Testis (tissue), 3 donors: ENCODE results near the gene CASP3. TPM values are rescaled to one million over a fixed set of nuclear protein-coding genes. Genes with fewer than 3 reads are reported as not detected.

Source experiments
- DNase-seq: peaks from one replicate; pipeline ENCODE4 v3.0.0-alpha.2; 2019
- H3K27ac ChIP-seq, 2 donors: fragments of 200-600 bp; sonication (generic); one replicate each; pipeline ENCODE4 v1.5.1; 2019
- H3K27me3 ChIP-seq: fragments of 200-600 bp; sonication (generic); one replicate; pipeline ENCODE4 v1.5.1; 2019
- H3K36me3 ChIP-seq: fragments of 200-600 bp; sonication (generic); one replicate; pipeline ENCODE4 v1.5.1; 2017; ENCODE audit warnings: low read depth; ENCODE audit errors: missing control alignments
- H3K4me1 ChIP-seq: fragments of 200-600 bp; sonication (generic); one replicate; pipeline ENCODE4 v1.5.1; 2019
- H3K4me3 ChIP-seq, 2 donors: fragments of 200-600 bp; sonication (generic); one replicate each; pipeline ENCODE4 v1.5.1; 2017 to 2019
- H3K9me3 ChIP-seq: fragments of 200-600 bp; sonication (generic); one replicate; pipeline ENCODE4 v1.5.1; 2017
- POLR2A ChIP-seq: fragments of 450-650 bp; IDR thresholded peaks from one replicate; pipeline ENCODE4 v1.6.1; 2017; ENCODE audit warnings: antibody characterized with exemption, mild to moderate bottlenecking, moderate library complexity
- WGBS, 2 donors: methylation state at CpG; one replicate each; pipeline ENCODE4 v1.1.5; 2018; 5-methylcytosine and 5-hydroxymethylcytosine counted together
- intact Hi-C: fragments of 100-400 bp; cut with DNase I; formaldehyde crosslinking; loops from one replicate; pipeline ENCODE4 v1.15.1; 2023; ENCODE audit warnings: low total_unique reads
- polyA plus RNA-seq: library from polyadenylated mRNA; stranded (reverse); fragments of 350-450 nt; fragmentation: Illumina TruSeq; extraction: RNeasy Lipid Tissue Mini Kit (QIAGEN cat#74804); gene quantifications from one replicate; pipeline ENCODE4 v1.2.3, GENCODE V29; 2014; ENCODE audit warnings: low read depth, low replicate concordance; ENCODE audit not compliant: insufficient read depth
- total RNA-seq, 2 donors: library from RNA; depleted of rRNA; stranded (reverse); fragments of >200 nt; gene quantifications; one replicate each; pipeline ENCODE4 v1.2.3, GENCODE V29; 2016
- TF ChIP-seq, protein P1 (sequence below), 3 experiments: fragments of 450-650 bp in 2 of 3; fragments of 200-600 bp in 1 of 3; sonication (generic) in 1 of 3; IDR thresholded peaks; one replicate each; pipeline ENCODE4 v1.5.1; 2016 to 2019; ENCODE audit warnings: antibody characterized with exemption in 3 of 3, mild to moderate bottlenecking in 2 of 3, moderate library complexity in 1 of 3

CASP3 gene
- total and polyA plus RNA-seq, 3 donors from 2014 or later, result 12.0 to 20.2 (median 12.3) TPM

- Histone ChIP-seq H3K9me3 (no peaks in the 10 kb centered on the region), H3K27ac (no peak overlapping the region), H3K4me3 (no peak overlapping the region), H3K27me3 (no peaks in the 10 kb centered on the region), H3K36me3 (no peaks in the 10 kb centered on the region), H3K4me1 (no peaks in the 10 kb centered on the region)
- no peak for DNase-seq
- intact Hi-C loops, result no loop called here
- TF ChIP-seq, protein P1, sequence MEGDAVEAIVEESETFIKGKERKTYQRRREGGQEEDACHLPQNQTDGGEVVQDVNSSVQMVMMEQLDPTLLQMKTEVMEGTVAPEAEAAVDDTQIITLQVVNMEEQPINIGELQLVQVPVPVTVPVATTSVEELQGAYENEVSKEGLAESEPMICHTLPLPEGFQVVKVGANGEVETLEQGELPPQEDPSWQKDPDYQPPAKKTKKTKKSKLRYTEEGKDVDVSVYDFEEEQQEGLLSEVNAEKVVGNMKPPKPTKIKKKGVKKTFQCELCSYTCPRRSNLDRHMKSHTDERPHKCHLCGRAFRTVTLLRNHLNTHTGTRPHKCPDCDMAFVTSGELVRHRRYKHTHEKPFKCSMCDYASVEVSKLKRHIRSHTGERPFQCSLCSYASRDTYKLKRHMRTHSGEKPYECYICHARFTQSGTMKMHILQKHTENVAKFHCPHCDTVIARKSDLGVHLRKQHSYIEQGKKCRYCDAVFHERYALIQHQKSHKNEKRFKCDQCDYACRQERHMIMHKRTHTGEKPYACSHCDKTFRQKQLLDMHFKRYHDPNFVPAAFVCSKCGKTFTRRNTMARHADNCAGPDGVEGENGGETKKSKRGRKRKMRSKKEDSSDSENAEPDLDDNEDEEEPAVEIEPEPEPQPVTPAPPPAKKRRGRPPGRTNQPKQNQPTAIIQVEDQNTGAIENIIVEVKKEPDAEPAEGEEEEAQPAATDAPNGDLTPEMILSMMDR (IDR thresholded peaks at IDR 0.05), result no peak
- no peak for TF ChIP-seq POLR2A
- 69 to 72% methylated on average over 7 of the region's 7 CpGs for WGBS, 2 donors
Observed at GRCh38 chr4:184599492-184600135, 49.6 kb downstream of the CASP3 start.

DNA sequence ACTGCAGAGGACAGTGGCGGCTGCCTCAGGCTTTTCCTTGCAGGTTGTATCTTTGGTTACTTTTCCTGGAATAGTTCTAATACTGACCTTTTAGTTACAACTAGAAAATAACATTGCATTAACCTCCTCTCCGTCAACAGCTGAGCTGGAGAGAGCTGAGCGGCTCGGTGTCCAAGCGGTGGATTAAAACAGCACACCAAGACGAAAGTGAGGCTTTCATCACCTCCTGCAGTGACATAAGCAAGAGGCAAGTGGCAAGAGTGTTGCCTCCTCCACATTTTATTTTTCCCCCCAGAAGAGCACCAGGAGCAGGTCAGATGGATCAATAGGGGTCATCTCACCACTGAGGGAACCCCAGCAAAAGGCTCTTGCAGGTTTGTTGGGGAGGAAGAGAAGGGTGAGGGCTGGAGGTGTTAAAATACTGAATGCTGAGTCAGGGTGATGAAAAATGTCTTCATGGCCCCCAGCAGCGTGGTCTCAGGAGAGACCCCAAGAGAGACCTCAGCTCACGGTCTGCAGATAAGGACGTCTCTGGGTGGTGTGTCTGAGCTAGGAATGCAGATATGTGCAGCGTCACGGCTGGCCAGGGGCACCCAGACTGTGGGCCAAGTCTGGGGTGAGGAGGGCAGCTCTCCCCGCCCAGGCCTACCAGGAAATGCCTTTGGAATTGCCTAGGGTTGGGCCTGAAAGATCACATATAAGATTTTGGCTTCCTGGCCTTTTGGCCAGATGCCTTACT, 50.3 kb downstream of the CASP3 start:
- 77 to 85% methylated on average over 11 to 12 of the region's 12 CpGs for WGBS, 2 donors
- H3K4me1 ChIP-seq, result no peaks in the 10 kb centered on the region
- H3K27ac ChIP-seq, result no peak overlapping the region
- H3K27me3 ChIP-seq, result no peaks in the 10 kb centered on the region
- intact Hi-C loops, result no loop called here
- DNase-seq, result no peak
- H3K9me3 ChIP-seq, result no peaks in the 10 kb centered on the region
- TF ChIP-seq, protein P1 (IDR thresholded peaks at IDR 0.05), result no peak
- TF ChIP-seq POLR2A, result no peak
- no peak overlapping the region for H3K4me3 ChIP-seq
- H3K36me3 ChIP-seq, result no peaks in the 10 kb centered on the region

DNA sequence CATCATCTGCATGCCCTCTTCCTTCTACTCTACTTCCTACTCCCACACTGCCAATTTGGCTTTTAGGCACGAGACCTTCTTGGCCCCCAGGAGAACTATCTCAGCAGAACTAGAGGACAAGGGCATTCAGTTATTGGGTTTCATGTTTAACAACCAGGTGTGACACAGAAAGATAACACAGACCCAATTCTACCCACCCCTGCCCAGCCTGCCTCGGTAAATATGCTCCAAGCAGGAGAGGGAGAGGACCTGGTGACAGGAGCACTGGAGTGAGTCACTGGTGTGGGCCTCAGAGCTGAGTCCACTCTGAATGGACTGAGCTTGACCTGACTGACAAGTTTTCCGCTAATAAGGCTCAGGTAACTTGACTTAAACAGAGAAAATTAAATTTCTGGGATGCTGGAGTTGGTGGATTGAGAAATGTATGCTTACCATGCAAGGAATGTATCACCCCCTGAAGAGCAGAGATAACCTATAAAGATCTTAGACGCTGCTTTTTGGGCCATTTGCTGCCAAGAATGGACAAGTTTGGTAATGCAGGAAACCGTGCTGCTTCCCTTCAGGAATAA, 52.5 kb downstream of the CASP3 start:
- no peak for DNase-seq
- WGBS, 2 donors, result 69 to 73% methylated on average over 5 of the region's 5 CpGs
- Histone ChIP-seq H3K4me3 (no peak overlapping the region), H3K36me3 (no peaks in the 10 kb centered on the region), H3K27me3 (no peaks in the 10 kb centered on the region), H3K9me3 (no peaks in the 10 kb centered on the region), H3K27ac (no peak overlapping the region), H3K4me1 (no peaks in the 10 kb centered on the region)
- intact Hi-C loops, result no loop called here
- no peak for TF ChIP-seq POLR2A
- TF ChIP-seq, protein P1 (IDR thresholded peaks at IDR 0.05), result no peak

GRCh38 chr4:184596044-184596616, 53.1 kb downstream of the CASP3 start:
- DNase-seq, result no peak
- H3K4me3 ChIP-seq, result no peak overlapping the region
- H3K4me1 ChIP-seq, result no peaks in the 10 kb centered on the region
- WGBS, 2 donors, result 72 to 77% methylated on average over 8 of the region's 8 CpGs
- intact Hi-C loops, result no loop called here
- TF ChIP-seq POLR2A, result no peak
- TF ChIP-seq, protein P1 (IDR thresholded peaks at IDR 0.05), result no peak
- H3K9me3 ChIP-seq, result no peaks in the 10 kb centered on the region
- no peak overlapping the region for H3K27ac ChIP-seq
- no peaks in the 10 kb centered on the region for H3K36me3 ChIP-seq
- H3K27me3 ChIP-seq, result no peaks in the 10 kb centered on the region
